Esophagus muscularis mucosa (tissue), 4 donors: ENCODE data around the gene TALDO1.

Experiments used
- CTCF ChIP-seq, 3 experiments: fragments of 200-600 bp in 2 of 3; fragments of 450-650 bp in 1 of 3; sonication (generic) in 2 of 3; IDR thresholded peaks; one replicate each; pipeline ENCODE4 v1.5.1; 2017 to 2019; ENCODE audit warnings: antibody characterized with exemption in 3 of 3, mild to moderate bottlenecking in 2 of 3, moderate library complexity in 1 of 3
- EP300 ChIP-seq: sonication (generic); formaldehyde crosslinking; IDR thresholded peaks from one replicate; pipeline ENCODE4 v1.6.1; 2017; ENCODE audit warnings: antibody characterized with exemption
- POLR2A ChIP-seq: fragments of 450-650 bp; IDR thresholded peaks from one replicate; pipeline ENCODE4 v1.6.1; 2017; ENCODE audit warnings: antibody characterized with exemption, moderate library complexity, mild to moderate bottlenecking, low read depth
- POLR2AphosphoS5 ChIP-seq, 2 donors: sonication (generic); formaldehyde crosslinking; IDR thresholded peaks; one replicate each; pipeline ENCODE4 v1.6.1; 2017; ENCODE audit warnings: antibody characterized with exemption in 2 of 2

- TF ChIP-seq CTCF (IDR thresholded peaks at IDR 0.05) (peak; percentile 87 to 96 (median 90)), POLR2A (no peak), POLR2AphosphoS5 (IDR thresholded peaks at IDR 0.05) (no peak), EP300 (no peak)
Observed at GRCh38 chr11:798093-798713, 50.9 kb downstream of the TALDO1 start, which contains the start of gene SLC25A22.
